ENCODE data around the gene ANKRD28. TPM values are rescaled to one million over a fixed set of nuclear protein-coding genes. Genes with fewer than 3 reads are reported as not detected.
A peak's percentile ranks its signal among the peaks of the same experiment; 100 is the strongest.
"Not testable (repeated sequence)": the region's sequence is repeated elsewhere in the genome, so short reads cannot be mapped to it uniquely, and the experiment has no call there.

Gene ANKRD28
- total RNA-seq, 4 donors from 2014 or later = 20.0 to 86.8 (median 37.6) TPM

GRCh38 chr3:15782429-15782828 is 15.3 kb downstream of the ANKRD28 start:
- no peak for DNase-seq
- Histone ChIP-seq H3K4me1 (no peaks in the 10 kb centered on the region), H3K27me3 (no peaks in the 10 kb centered on the region), H3K4me3 (peak overlapping the region; percentile 7 to 20), H3K36me3 (no peaks in the 10 kb centered on the region), H3K9me3 (no peaks in the 10 kb centered on the region), H3K27ac (peak overlapping the region; percentile 72 to 90)
- intact Hi-C loops (cut with DNase I; ENCODE audit: low total_unique reads) = no loop called here
- no peak for TF ChIP-seq POLR2A (IDR thresholded peaks at IDR 0.05)
- TF ChIP-seq CTCF (IDR thresholded peaks at IDR 0.05) = no peak

GRCh38 chr3:15781637-15782402 is 16.0 kb downstream of the ANKRD28 start:
- H3K4me3 ChIP-seq = peak overlapping the region; percentile 7 to 20
- H3K27ac ChIP-seq = peak overlapping the region; percentile 72 to 90
- no peaks in the 10 kb centered on the region for H3K36me3 ChIP-seq
- no peaks in the 10 kb centered on the region for H3K4me1 ChIP-seq
- no peak for DNase-seq
- no peaks in the 10 kb centered on the region for H3K27me3 ChIP-seq
- H3K9me3 ChIP-seq = no peaks in the 10 kb centered on the region
- intact Hi-C loops (cut with DNase I; ENCODE audit: low total_unique reads) = no loop called here
- TF ChIP-seq POLR2A (IDR thresholded peaks at IDR 0.05) = no peak
- TF ChIP-seq CTCF (IDR thresholded peaks at IDR 0.05) = no peak

GRCh38 chr3:15781131-15781530 is 16.6 kb downstream of the ANKRD28 start:
- H3K4me1 ChIP-seq = no peaks in the 10 kb centered on the region

GRCh38 chr3:15779111-15779510 is 18.7 kb downstream of the ANKRD28 start:
- Histone ChIP-seq H3K9me3 (no peaks in the 10 kb centered on the region), H3K4me3 (no peak overlapping the region), H3K27ac (peak overlapping the region in 1 of 2 donors; percentile 90), H3K36me3 (no peaks in the 10 kb centered on the region), H3K27me3 (no peaks in the 10 kb centered on the region), H3K4me1 (no peaks in the 10 kb centered on the region)
- intact Hi-C loops (cut with DNase I; ENCODE audit: low total_unique reads) = no loop called here
- no peak for DNase-seq
- no peak for TF ChIP-seq CTCF (IDR thresholded peaks at IDR 0.05)
- no peak for TF ChIP-seq POLR2A (IDR thresholded peaks at IDR 0.05)

More at GRCh38 chr3:15781131-15781530, 16.6 kb downstream of the ANKRD28 start:
- peak overlapping the region; percentile 72 to 90 for H3K27ac ChIP-seq
- no peaks in the 10 kb centered on the region for H3K36me3 ChIP-seq
- no peak overlapping the region for H3K4me3 ChIP-seq
- no peaks in the 10 kb centered on the region for H3K9me3 ChIP-seq
- TF ChIP-seq POLR2A (IDR thresholded peaks at IDR 0.05) (no peak), CTCF (IDR thresholded peaks at IDR 0.05) (no peak)
- intact Hi-C loops (cut with DNase I; ENCODE audit: low total_unique reads) = no loop called here
- no peak for DNase-seq
- H3K27me3 ChIP-seq = no peaks in the 10 kb centered on the region

- Histone ChIP-seq H3K27me3 (no peaks in the 10 kb centered on the region), H3K9me3 (no peaks in the 10 kb centered on the region), H3K36me3 (no peaks in the 10 kb centered on the region), H3K4me3 (no peak overlapping the region), H3K4me1 (no peaks in the 10 kb centered on the region), H3K27ac (peak overlapping the region; percentile 5 to 90)
- TF ChIP-seq POLR2A (IDR thresholded peaks at IDR 0.05) = no peak
- no peak for TF ChIP-seq CTCF (IDR thresholded peaks at IDR 0.05)
- DNase-seq = no peak
- intact Hi-C loops (cut with DNase I; ENCODE audit: low total_unique reads) = no loop called here
Measured at GRCh38 chr3:15778332-15778858, 19.4 kb downstream of the ANKRD28 start.

- DNase-seq; H3K4me3 ChIP-seq; H3K4me1 ChIP-seq; intact Hi-C loops (cut with DNase I; ENCODE audit: low total_unique reads); H3K9me3 ChIP-seq; H3K36me3 ChIP-seq; H3K27ac ChIP-seq; H3K27me3 ChIP-seq: not testable (repeated sequence)
Measured at GRCh38 chr3:15774931-15775560, 22.7 kb downstream of the ANKRD28 start.

Measured in uterus (tissue), 4 donors.